HG02759 (cell line): ENCODE results near the gene CD151.

Experiments used
- ATAC-seq: cut with Tn5 transposase; IDR thresholded peaks from one replicate; pipeline ENCODE4 v1.9.1; 2021; ENCODE audit warnings: mild to moderate bottlenecking, moderate library complexity; ENCODE audit not compliant: unreplicated experiment

The CD151 gene

DNA sequence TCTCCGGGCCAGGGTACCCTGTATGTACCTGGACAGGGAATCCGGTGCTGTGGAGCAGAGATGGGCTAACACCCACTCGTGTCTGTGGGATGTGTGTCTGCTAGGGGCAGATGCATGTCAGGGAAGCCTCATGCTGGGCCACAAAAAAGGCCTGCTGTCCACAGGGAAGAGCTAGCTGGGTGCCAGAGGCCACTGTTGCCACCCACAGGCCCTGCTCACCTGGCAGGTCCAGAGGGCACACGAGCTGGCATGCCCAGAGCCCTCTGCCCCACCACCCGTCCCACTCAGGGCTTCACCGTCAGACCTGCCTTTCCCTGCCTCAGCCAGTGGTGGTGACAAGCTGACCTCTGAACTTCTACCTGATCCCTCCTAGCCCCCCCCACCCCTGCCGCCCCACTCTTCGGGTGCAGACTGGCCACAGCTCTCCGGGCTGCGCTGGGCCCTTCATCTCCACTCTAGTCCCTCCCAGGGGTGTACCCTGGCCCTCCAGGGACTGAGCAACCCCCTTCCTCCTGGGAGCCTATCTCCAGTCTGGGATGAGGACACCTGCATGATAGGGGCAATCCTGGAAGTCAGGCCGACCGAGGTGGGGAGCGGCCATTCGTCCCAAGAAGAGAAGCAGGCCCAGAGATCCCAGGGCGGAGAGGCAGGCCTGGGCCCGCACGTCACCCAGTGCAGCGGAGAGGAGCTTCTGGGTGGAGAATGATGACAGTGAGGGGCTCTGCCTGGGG, 36.0 kb upstream of the CD151 start:
- ATAC-seq = no peak

- peak; percentile 49 for ATAC-seq
These were observed 35.3 kb upstream of the CD151 start for GRCh38 chr11:797296-798092.

GRCh38 chr11:798093-798713, 34.5 kb upstream of the CD151 start, which contains the start of gene SLC25A22:
TSS of gene SLC25A22 (minus strand) at chr11:798281. CDS start at chr11:795006, 3,275 bp downstream.
- ATAC-seq = peak; percentile 69

GRCh38 chr11:799641-800316, 33.0 kb upstream of the CD151 start:
- no peak for ATAC-seq

DNA sequence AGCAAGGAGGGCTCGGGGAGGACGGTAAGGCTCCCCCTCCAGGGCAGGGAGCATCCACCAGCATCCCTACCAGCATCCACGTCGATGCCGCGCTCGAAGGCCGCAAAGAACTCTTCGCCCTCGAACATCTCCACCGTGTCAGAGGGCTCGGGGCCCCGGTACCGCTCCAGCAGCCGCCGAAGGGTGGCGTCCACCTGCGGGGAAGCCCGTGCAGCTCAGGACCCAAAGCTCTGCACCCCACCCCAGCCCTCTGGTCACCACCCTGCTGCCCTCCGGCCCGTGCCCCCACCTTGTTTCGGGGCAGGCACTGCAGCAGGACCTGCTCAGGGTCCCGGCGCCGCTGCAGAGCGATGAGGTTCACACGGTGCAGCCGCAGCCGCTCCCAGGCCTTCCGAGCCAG, 32.3 kb upstream of the CD151 start:
- no peak for ATAC-seq

GRCh38 chr11:801097-801780, 31.5 kb upstream of the CD151 start:
- ATAC-seq = no peak

- no peak for ATAC-seq
These were observed 30.6 kb upstream of the CD151 start for GRCh38 chr11:802018-802617.

GRCh38 chr11:802693-803466, 29.9 kb upstream of the CD151 start:
- ATAC-seq = no peak

- ATAC-seq = no peak
These were observed 29.3 kb upstream of the CD151 start for GRCh38 chr11:803467-803742.

- ATAC-seq = no peak
These were observed 28.8 kb upstream of the CD151 start for GRCh38 chr11:803770-804598.

- no peak for ATAC-seq
These were observed 28.2 kb upstream of the CD151 start for GRCh38 chr11:804599-804964.

DNA sequence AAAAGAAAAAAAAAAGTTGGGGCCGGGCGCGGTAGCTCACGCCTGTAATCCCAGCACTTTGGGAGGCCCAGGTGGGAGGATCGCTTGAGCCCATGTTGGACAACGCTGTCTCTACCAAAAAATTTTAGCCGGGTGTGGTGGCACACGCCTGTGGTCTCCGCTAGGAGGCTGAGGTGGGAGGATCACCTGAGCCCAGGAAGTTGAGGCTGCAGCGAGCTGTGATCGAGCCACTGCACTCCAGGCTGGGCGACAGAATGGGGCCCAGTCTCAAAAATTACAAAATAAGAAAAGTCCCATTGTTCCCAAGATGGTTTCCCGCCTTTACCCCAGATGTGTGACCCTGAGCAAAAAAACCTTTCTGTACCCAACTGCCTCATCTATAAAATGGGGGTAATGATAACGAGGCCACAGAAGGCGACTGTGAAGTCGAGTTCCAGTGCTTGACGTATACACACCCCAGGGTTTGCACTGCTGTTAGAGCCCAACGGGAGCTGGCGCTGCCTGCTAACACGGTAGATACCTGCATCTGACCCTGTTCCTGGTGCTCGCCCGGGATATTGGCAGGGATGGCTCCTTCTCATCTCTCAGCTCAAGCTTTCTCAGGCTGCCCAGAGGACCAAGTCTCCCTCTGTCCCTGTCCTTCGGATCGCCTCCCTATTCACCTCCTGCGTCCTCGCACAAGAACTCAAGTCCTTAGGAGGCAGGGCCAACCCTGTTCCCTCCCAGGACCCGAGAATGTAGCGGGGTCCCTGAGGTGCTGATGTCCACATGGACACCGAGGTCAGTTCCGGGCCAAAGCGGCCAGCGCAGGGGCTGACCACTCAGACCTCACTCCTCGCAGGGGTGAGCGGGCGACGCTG, 24.1 kb upstream of the CD151 start:
- ATAC-seq = no peak

- ATAC-seq = peak; percentile 78
These were observed 23.3 kb upstream of the CD151 start, which contains the start of gene RPLP2 for GRCh38 chr11:809287-810039. TSS of gene RPLP2 (plus strand) at chr11:809967. CDS start at chr11:810235, 268 bp downstream.

- ATAC-seq = peak; percentile 9
These were observed 22.6 kb upstream of the CD151 start for GRCh38 chr11:810040-810567.

GRCh38 chr11:811446-812245, 21.1 kb upstream of the CD151 start:
- ATAC-seq = no peak

GRCh38 chr11:812390-812789, 20.4 kb upstream of the CD151 start:
- no peak for ATAC-seq
